Thyroid gland (tissue), 4 donors: ENCODE results near the gene INKA1.
"Not testable (repeated sequence)": the region's sequence is repeated elsewhere in the genome, so short reads cannot be mapped to it uniquely, and the experiment has no call there.

Experiments used
- CTCF ChIP-seq, 6 experiments: fragments of 200-600 bp in 3 of 6; fragments of 450-650 bp in 3 of 6; sonication (generic) in 3 of 6; IDR thresholded peaks; one replicate each; pipeline ENCODE4 v1.5.1; 2016 to 2019; ENCODE audit warnings: antibody characterized with exemption in 6 of 6, mild to moderate bottlenecking in 2 of 6, inconsistent platforms in 1 of 6, moderate library complexity in 1 of 6
- POLR2A ChIP-seq, 2 donors: fragments of 450-650 bp; IDR thresholded peaks; one replicate each; pipeline ENCODE4 v1.6.1; 2017; ENCODE audit warnings: antibody characterized with exemption in 2 of 2, mild to moderate bottlenecking in 2 of 2, moderate library complexity in 1 of 2

- TF ChIP-seq CTCF, POLR2A (IDR thresholded peaks at IDR 0.05): not testable (repeated sequence)
Observed at GRCh38 chr3:49823131-49823530, 20.1 kb downstream of the INKA1 start.
